ENCODE results near the gene ADGRG2. TPM values are rescaled to one million over a fixed set of nuclear protein-coding genes. Genes with fewer than 3 reads are reported as not detected.

The ADGRG2 gene
- polyA plus RNA-seq, 1 donor from 2014 or later, result 0.05 TPM

GRCh38 chrX:19057856-19058255, 64.4 kb downstream of the ADGRG2 start:
- no peak overlapping the region for H3K4me2 ChIP-seq (ENCODE audit: low read length)
- no peaks in the 10 kb centered on the region for H3K9me3 ChIP-seq (ENCODE audit: low read length)
- H3K27me3 ChIP-seq (ENCODE audit: insufficient read depth, low read depth, low read length), result no peaks in the 10 kb centered on the region
- H3K79me2 ChIP-seq (replicated peaks; ENCODE audit: insufficient read depth, low read length), result no peaks in the 10 kb centered on the region
- no peak for TF ChIP-seq SMC3 (conservative IDR thresholded peaks at IDR 0.05; ENCODE audit: poor library complexity)
- no peak for TF ChIP-seq TAF1 (IDR thresholded peaks at IDR 0.05; ENCODE audit: low read depth)
- TF ChIP-seq EP300 (conservative IDR thresholded peaks at IDR 0.05; ENCODE audit: poor library complexity, severe bottlenecking), result no peak
- no peak for TF ChIP-seq RAD21 (conservative IDR thresholded peaks at IDR 0.05)
- no peak for TF ChIP-seq MXI1 (conservative IDR thresholded peaks at IDR 0.05; ENCODE audit: poor library complexity, severe bottlenecking)
- no peak for TF ChIP-seq POLR2AphosphoS5 (IDR thresholded peaks at IDR 0.05)
- no peak for TF ChIP-seq REST (IDR thresholded peaks at IDR 0.05; ENCODE audit: borderline replicate concordance)
- TF ChIP-seq CTCF (IDR thresholded peaks at IDR 0.05; ENCODE audit: poor library complexity, severe bottlenecking), result no peak
- no peak for TF ChIP-seq EZH2 (IDR thresholded peaks at IDR 0.05; ENCODE audit: borderline replicate concordance, insufficient read depth, low read length, poor library complexity, severe bottlenecking)
- H3K9me2 ChIP-seq (ENCODE audit: insufficient read depth, low read length), result no peaks in the 10 kb centered on the region
- H3K27ac ChIP-seq (ENCODE audit: low read length), result no peak overlapping the region
- H4K20me1 ChIP-seq (ENCODE audit: insufficient read depth), result no peaks in the 10 kb centered on the region
- H2AFZ ChIP-seq (ENCODE audit: low read depth, low read length), result no peak overlapping the region
- no peaks in the 10 kb centered on the region for H3F3A ChIP-seq (ENCODE audit: insufficient read depth, low read length, poor library complexity, severe bottlenecking)
- H3K4me3 ChIP-seq (ENCODE audit: low read length), result no peak overlapping the region
- H3K36me3 ChIP-seq (ENCODE audit: insufficient read depth, low read length), result no peaks in the 10 kb centered on the region
- no peak overlapping the region for H3K9ac ChIP-seq (ENCODE audit: low read length)

- Histone ChIP-seq H4K20me1 (ENCODE audit: insufficient read depth) (no peaks in the 10 kb centered on the region), H3K4me2 (ENCODE audit: low read length) (no peak overlapping the region), H3K27ac (ENCODE audit: low read length) (no peak overlapping the region), H3K9me2 (ENCODE audit: insufficient read depth, low read length) (no peaks in the 10 kb centered on the region), H3K27me3 (ENCODE audit: insufficient read depth, low read depth, low read length) (no peaks in the 10 kb centered on the region), H2AFZ (ENCODE audit: low read depth, low read length) (no peak overlapping the region), H3K79me2 (replicated peaks; ENCODE audit: insufficient read depth, low read length) (no peaks in the 10 kb centered on the region), H3K4me3 (ENCODE audit: low read length) (no peak overlapping the region), H3K9ac (ENCODE audit: low read length) (no peak overlapping the region), H3K9me3 (ENCODE audit: low read length) (no peaks in the 10 kb centered on the region), H3K36me3 (ENCODE audit: insufficient read depth, low read length) (no peaks in the 10 kb centered on the region), H3F3A (ENCODE audit: insufficient read depth, low read length, poor library complexity, severe bottlenecking) (no peaks in the 10 kb centered on the region)
- TF ChIP-seq EP300 (conservative IDR thresholded peaks at IDR 0.05; ENCODE audit: poor library complexity, severe bottlenecking) (no peak), SMC3 (conservative IDR thresholded peaks at IDR 0.05; ENCODE audit: poor library complexity) (no peak), RAD21 (conservative IDR thresholded peaks at IDR 0.05) (no peak), EZH2 (IDR thresholded peaks at IDR 0.05; ENCODE audit: borderline replicate concordance, insufficient read depth, low read length, poor library complexity, severe bottlenecking) (no peak), MXI1 (conservative IDR thresholded peaks at IDR 0.05; ENCODE audit: poor library complexity, severe bottlenecking) (no peak), POLR2AphosphoS5 (IDR thresholded peaks at IDR 0.05) (no peak), REST (IDR thresholded peaks at IDR 0.05; ENCODE audit: borderline replicate concordance) (no peak), TAF1 (IDR thresholded peaks at IDR 0.05; ENCODE audit: low read depth) (no peak), CTCF (IDR thresholded peaks at IDR 0.05; ENCODE audit: poor library complexity, severe bottlenecking) (no peak)
These were observed 73.2 kb downstream of the ADGRG2 start for GRCh38 chrX:19049110-19049509.
